IPS DF 4.7 (cell line): ENCODE data around the gene CDC42EP2.

Experiments used
- DNase-seq: peaks from one replicate; pipeline ENCODE4 v3.0.0-alpha.2; 2013; ENCODE audit warnings: low spot score; ENCODE audit errors: extremely low read depth

Gene CDC42EP2

DNA sequence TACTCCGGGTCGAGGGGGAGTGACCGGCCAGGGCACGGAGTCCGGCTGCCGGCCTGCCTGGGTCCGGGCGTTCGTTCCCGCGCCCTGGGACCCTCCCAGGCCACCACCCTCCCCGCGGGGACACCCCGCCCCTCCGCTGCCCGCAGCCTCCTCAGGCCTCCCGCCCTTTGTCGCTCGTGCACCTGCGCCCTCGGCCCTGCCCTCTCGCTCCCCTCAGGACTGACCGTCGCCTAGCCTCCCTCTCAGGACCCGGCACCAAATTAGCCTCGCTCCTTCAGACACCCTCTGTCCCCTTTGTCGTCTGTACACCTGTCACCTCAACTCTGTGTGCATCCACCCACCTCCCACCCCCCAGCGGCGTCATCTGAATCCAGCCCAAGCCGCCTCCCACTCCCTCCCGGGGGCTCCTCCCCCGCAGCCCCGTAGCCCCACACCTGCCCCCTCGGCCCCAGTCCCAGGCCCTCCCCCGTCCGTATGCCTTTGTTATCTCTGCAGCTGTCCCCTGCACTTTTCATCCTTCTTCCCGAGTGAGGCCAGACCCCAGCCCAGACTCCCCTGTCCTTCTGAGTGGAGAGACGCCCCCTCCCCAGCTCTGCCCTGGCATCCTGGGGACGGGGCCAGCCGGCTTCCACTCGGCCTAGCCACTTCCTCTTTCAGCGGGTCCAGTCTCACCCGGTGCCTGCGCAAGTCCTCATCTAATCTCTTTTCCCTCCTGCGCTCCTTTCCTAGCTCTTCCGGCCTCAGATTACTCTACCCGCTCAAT lies 40.5 kb downstream of the CDC42EP2 start:
- no peak for DNase-seq

- no peak for DNase-seq
These were observed 41.2 kb downstream of the CDC42EP2 start for GRCh38 chr11:65355776-65356393.

DNA sequence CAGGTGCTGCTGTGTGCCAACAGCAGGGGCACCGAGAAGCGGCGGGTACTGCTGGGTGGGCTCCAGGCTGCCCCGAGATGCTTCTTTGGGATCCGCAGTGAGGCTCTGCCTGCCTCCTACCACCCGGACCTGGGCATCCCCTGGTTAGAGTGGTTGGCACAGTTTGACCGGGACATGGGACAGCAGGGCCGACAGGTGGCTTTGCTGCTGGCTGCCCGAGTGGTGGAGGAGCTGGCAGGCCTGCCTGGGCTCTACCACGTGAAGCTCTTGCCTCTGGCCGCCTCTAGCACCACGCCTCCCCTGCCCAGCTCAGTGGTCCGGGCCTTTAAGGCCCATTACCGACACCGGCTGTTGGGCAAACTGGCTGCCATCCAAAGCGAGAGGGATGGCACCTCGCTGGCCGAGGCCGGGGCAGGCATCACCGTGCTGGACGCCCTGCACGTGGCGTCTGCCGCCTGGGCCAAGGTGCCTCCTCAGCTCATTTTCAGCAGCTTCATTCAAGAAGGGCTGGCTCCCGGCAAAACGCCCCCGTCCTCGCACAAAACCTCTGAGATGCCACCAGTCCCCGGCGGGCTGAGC lies 41.8 kb downstream of the CDC42EP2 start:
- DNase-seq, result no peak

GRCh38 chr11:65357856-65358356 lies 43.2 kb downstream of the CDC42EP2 start:
- DNase-seq, result no peak

GRCh38 chr11:65362320-65362931 lies 47.8 kb downstream of the CDC42EP2 start:
- DNase-seq, result no peak

- DNase-seq, result no peak
These were observed 48.3 kb downstream of the CDC42EP2 start for GRCh38 chr11:65362966-65363365.

DNA sequence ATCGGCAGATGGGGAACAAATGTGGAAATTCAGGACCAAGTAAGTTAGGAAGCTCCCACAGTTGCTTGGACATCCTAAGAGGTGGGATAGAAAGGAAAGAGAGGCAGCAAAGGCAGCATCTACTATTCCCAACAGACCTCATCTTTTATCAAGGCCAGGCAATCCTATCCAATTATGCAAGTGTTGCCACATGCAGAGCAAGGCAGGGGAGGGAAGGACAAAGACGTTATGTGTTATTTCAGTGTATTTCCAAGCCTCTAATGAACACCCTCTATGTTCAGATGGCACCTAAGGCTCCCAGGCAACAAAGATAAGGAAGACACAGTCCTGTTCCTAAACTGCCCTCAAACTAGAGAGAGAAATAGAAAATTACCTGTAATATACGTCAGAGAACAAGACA lies 49.1 kb downstream of the CDC42EP2 start:
- no peak for DNase-seq

GRCh38 chr11:65366340-65366773 lies 51.7 kb downstream of the CDC42EP2 start:
- DNase-seq, result no peak

DNA sequence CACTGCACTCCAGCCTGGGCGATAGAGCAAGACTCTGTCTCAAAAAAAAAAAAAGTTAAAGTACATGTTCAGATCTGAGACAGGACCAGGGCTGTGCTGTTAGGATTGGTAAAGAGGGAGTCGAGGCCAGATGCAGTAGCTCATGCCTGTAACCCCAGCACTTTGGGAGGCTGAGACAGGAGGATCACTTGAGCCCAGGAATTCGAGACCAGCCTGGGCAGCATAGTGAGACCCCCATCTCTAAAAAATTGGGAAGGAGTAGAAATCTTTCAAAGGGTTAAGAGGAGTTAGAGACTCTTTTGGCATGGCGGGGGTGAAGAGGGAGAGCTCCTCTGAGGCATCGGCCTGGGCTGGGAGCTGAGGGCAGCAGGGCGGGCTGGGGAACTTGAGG lies 56.0 kb downstream of the CDC42EP2 start:
- no peak for DNase-seq
